GM15510 (cell line): ENCODE measurements around the gene ARAP2.

Experiments
- POLR2A ChIP-seq: IDR thresholded peaks from 3 replicates; pipeline ENCODE4 v1.6.1; 2011; ENCODE audit warnings: borderline replicate concordance; ENCODE audit not compliant: insufficient read length; ENCODE audit errors: extremely low read depth

ARAP2 gene

GRCh38 chr4:36137336-36137735 is 107.0 kb downstream of the ARAP2 start:
- no peak for TF ChIP-seq POLR2A

- TF ChIP-seq POLR2A = no peak
Measured at GRCh38 chr4:36133658-36134057, 110.7 kb downstream of the ARAP2 start.

- TF ChIP-seq POLR2A = no peak
Measured at GRCh38 chr4:36133086-36133485, 111.2 kb downstream of the ARAP2 start.

- no peak for TF ChIP-seq POLR2A
Measured at GRCh38 chr4:36130641-36131040, 113.7 kb downstream of the ARAP2 start.

- TF ChIP-seq POLR2A = no peak
Measured at GRCh38 chr4:36128689-36129088, 115.6 kb downstream of the ARAP2 start.

- TF ChIP-seq POLR2A = no peak
Measured at GRCh38 chr4:36123906-36124305, 120.4 kb downstream of the ARAP2 start.

- no peak for TF ChIP-seq POLR2A
Measured at GRCh38 chr4:36115312-36115711, 129.0 kb downstream of the ARAP2 start.

- no peak for TF ChIP-seq POLR2A
Measured at GRCh38 chr4:36111172-36111571, 133.1 kb downstream of the ARAP2 start.

- TF ChIP-seq POLR2A = no peak
Measured at GRCh38 chr4:36099509-36099908, 144.8 kb downstream of the ARAP2 start.

- TF ChIP-seq POLR2A = no peak
Measured at GRCh38 chr4:36094995-36095394, 149.3 kb downstream of the ARAP2 start.

GRCh38 chr4:36091997-36092396 is 152.3 kb downstream of the ARAP2 start:
- TF ChIP-seq POLR2A = no peak

- no peak for TF ChIP-seq POLR2A
Measured at GRCh38 chr4:36088542-36088941, 155.8 kb downstream of the ARAP2 start.

GRCh38 chr4:36086261-36086786 is 158.0 kb downstream of the ARAP2 start:
- TF ChIP-seq POLR2A = no peak

GRCh38 chr4:36082817-36083216 is 161.5 kb downstream of the ARAP2 start:
- no peak for TF ChIP-seq POLR2A

- TF ChIP-seq POLR2A = no peak
Measured at GRCh38 chr4:36081185-36081584, 163.1 kb downstream of the ARAP2 start.

GRCh38 chr4:36079666-36080065 is 164.6 kb downstream of the ARAP2 start:
- TF ChIP-seq POLR2A = no peak

- no peak for TF ChIP-seq POLR2A
Measured at GRCh38 chr4:36078319-36078718, 166.0 kb downstream of the ARAP2 start.
